Fibroblast of mammary gland (primary cell): ENCODE data around the gene DYNC1LI2.

Experiments used
- DNase-seq: peaks from one replicate; pipeline ENCODE4 v3.0.0-alpha.2; 2010; ENCODE audit warnings: low read depth
- H3K4me3 ChIP-seq: 2 replicates; pipeline ENCODE4 v1.5.1; 2011; ENCODE audit warnings: low read depth, mild to moderate bottlenecking, low read length, moderate library complexity; ENCODE audit not compliant: control insufficient read depth
- TF ChIP-seq, protein P1 (sequence below): conservative IDR thresholded peaks from 2 replicates; pipeline ENCODE4 v1.5.1; 2011; ENCODE audit warnings: low read depth, low read length, inconsistent platforms; ENCODE audit not compliant: control insufficient read depth, insufficient read depth

Gene DYNC1LI2

DNA sequence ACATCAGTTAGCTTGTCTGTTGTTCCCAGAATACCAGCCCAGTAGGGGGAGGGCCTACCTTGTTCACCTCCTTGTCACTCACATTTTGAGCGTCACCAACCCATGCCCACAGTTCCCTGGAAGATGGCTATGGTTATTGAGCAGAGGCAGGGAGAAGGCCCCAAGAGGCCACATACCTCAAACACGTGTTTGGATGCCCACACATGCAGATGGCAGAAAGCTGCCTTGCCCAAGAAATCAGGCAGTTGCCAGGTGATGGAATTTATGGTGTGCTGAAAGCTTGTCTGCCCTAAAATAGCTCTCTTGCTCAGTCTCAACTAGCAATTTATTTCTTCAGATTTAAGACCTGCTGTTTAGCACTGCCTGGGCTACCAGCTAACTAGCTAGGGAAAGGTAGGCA lies 38.3 kb downstream of the DYNC1LI2 start:
- TF ChIP-seq, protein P1, sequence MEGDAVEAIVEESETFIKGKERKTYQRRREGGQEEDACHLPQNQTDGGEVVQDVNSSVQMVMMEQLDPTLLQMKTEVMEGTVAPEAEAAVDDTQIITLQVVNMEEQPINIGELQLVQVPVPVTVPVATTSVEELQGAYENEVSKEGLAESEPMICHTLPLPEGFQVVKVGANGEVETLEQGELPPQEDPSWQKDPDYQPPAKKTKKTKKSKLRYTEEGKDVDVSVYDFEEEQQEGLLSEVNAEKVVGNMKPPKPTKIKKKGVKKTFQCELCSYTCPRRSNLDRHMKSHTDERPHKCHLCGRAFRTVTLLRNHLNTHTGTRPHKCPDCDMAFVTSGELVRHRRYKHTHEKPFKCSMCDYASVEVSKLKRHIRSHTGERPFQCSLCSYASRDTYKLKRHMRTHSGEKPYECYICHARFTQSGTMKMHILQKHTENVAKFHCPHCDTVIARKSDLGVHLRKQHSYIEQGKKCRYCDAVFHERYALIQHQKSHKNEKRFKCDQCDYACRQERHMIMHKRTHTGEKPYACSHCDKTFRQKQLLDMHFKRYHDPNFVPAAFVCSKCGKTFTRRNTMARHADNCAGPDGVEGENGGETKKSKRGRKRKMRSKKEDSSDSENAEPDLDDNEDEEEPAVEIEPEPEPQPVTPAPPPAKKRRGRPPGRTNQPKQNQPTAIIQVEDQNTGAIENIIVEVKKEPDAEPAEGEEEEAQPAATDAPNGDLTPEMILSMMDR = no peak
- no peak overlapping the region for H3K4me3 ChIP-seq
- DNase-seq = no peak

GRCh38 chr16:66712512-66712911 lies 38.9 kb downstream of the DYNC1LI2 start:
- TF ChIP-seq, protein P1 = no peak
- no peak overlapping the region for H3K4me3 ChIP-seq
- no peak for DNase-seq

GRCh38 chr16:66711581-66711980 lies 39.8 kb downstream of the DYNC1LI2 start:
- DNase-seq = no peak
- no peak overlapping the region for H3K4me3 ChIP-seq
- TF ChIP-seq, protein P1 = no peak

GRCh38 chr16:66706506-66706880 lies 44.9 kb downstream of the DYNC1LI2 start:
- TF ChIP-seq, protein P1 = no peak
- no peak for DNase-seq
- H3K4me3 ChIP-seq = no peak overlapping the region

DNA sequence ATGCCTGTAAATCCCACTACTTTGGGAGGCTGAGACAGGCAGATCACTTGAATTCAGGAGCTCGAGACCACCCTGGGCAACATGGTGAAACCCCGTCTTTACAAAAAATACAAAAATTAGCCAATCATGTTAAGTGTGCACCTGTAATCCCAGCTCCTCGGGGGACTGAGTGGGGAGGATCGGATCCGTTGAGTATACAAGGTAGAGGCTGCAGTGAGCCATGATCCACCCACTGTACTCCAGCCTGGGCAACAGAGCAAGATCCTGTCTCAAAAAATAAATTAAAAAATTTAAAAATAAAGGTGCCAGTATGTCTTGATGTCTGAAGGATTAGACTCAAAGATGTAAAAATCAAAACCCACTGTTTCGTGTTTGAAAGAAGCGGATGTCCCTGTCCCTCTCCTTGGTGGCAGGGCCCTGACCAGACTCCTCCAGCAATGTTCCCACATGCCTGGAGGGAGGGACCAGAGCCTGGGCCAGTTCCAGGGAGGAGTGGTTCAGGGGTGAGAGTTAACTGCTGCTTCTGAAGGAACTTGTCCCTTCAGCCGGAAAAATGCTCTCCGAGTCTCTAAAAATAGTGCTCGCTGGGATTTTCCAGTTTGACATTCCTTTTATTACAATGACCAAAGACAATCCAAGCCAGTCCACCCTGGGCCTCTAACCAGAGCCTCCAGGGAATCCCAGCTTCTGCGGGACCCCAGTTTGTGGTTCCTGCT lies 45.5 kb downstream of the DYNC1LI2 start:
- DNase-seq = peak; percentile 26
- TF ChIP-seq, protein P1 = no peak
- no peak overlapping the region for H3K4me3 ChIP-seq

DNA sequence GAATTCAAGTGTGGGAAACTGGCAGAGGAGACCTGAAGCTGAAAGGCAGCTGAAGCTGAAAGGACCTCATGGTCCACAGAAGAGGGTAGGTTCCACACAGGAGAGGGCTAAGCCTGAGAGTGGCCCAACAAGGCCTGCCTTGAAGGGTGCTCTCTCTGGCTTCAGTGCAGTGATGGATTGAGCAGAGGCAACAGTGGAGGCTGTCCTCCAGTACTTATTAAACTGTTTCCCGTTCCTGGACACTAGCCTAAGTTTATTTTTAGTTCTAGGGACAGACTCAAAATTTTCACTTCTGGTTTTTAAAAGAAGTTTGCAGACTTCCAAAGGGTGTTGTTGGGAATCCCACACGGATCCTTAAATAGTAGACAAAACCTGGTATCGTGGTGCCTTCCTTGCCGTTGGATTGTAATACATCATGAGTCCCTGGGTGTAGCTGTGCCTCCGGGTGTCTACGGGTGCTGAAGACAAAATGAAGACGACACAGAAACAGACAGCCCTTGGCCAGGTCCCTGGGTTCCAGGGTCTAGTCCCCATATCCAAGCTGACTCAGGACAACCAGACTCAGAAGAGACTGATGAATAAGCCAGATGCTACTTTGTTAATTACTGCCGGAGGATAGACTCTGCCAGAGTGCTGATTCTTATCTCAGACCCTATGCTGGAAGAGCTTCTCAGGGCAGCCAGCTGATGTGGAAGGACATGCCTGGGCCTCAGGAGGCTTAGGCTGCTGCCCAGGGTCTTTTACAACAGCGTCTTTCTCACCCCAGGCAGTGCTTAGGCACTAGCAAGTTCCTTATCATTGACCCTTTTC lies 47.8 kb downstream of the DYNC1LI2 start:
- no peak for DNase-seq
- TF ChIP-seq, protein P1 = no peak
- no peak overlapping the region for H3K4me3 ChIP-seq
